HEK293T (cell line): ENCODE measurements around the gene LMX1B.

Experiments
- ARNT ChIP-seq: fragments of 450-650 bp; IDR thresholded peaks from 2 replicates; pipeline ENCODE4 v1.6.1; 2017; ENCODE audit warnings: mild to moderate bottlenecking
- ELF4 ChIP-seq: fragments of 450-650 bp; IDR thresholded peaks from 2 replicates; pipeline ENCODE4 v1.6.1; 2017; ENCODE audit warnings: antibody characterized with exemption
- FOXM1 ChIP-seq: fragments of 450-650 bp; IDR thresholded peaks from 2 replicates; pipeline ENCODE4 v1.6.1; 2017; ENCODE audit warnings: mild to moderate bottlenecking, borderline replicate concordance
- L3MBTL2 ChIP-seq: fragments of 450-650 bp; conservative IDR thresholded peaks from 2 replicates; pipeline ENCODE4 v1.6.1; 2016; ENCODE audit warnings: mild to moderate bottlenecking
- SP1 ChIP-seq: fragments of 450-650 bp; IDR thresholded peaks from 2 replicates; pipeline ENCODE4 v1.6.1; 2017
- TARDBP ChIP-seq: fragments of 450-650 bp; IDR thresholded peaks from 2 replicates; pipeline ENCODE4 v1.6.1; 2016
- ZNF384 ChIP-seq: fragments of 450-650 bp; IDR thresholded peaks from 2 replicates; pipeline ENCODE4 v1.6.1; 2016
- TF ChIP-seq, protein P1 (sequence below): fragments of 450-650 bp; IDR thresholded peaks from 2 replicates; pipeline ENCODE4 v1.6.1; 2016

DNA sequence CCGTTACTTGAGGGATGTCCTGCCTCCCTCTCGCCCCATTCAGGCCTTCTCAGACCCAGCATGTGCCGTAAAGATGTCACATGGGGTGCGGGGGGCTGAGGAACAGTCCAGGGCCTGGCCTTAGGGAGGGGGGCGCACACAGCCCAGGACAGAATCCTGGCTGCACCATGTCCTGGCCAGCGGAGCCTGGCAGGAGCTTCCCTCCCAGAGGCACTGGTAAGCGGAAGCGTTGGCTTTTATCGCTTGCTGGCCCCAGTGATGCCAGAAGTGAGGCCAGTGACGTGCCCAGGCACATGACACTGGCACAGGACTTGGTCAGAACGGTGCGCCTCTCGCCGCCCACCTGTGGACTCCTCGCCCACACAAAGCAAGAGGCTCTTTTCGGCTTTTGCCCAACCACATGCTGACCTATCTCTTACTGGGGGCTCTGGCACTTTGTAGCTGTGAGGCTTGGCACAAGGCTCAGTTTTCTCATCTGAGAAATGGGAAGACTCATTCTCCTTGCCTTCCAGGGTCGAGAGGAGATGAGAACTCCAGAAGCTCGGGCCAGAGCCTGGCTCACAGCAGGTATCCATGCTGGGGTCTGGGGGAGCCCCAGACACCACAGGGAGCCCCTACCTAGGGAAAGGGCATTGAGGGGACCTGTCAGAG, 59.0 kb downstream of the LMX1B start:
- TF ChIP-seq L3MBTL2 (no peak), ARNT (no peak), FOXM1 (no peak), TARDBP (no peak), SP1 (no peak), ZNF384 (no peak), ELF4 (no peak)
- TF ChIP-seq, protein P1, sequence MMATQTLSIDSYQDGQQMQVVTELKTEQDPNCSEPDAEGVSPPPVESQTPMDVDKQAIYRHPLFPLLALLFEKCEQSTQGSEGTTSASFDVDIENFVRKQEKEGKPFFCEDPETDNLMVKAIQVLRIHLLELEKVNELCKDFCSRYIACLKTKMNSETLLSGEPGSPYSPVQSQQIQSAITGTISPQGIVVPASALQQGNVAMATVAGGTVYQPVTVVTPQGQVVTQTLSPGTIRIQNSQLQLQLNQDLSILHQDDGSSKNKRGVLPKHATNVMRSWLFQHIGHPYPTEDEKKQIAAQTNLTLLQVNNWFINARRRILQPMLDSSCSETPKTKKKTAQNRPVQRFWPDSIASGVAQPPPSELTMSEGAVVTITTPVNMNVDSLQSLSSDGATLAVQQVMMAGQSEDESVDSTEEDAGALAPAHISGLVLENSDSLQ: no peak
